Measurements from ENCODE around the gene PIN1.

- TF ChIP-seq CTCF (IDR thresholded peaks at IDR 0.05) (no peak), POLR2A (IDR thresholded peaks at IDR 0.05) (no peak)
Observed at GRCh38 chr19:9799162-9799561, 36.0 kb upstream of the PIN1 start.
